RWPE1 (cell line): ENCODE results near the gene TSHZ2.

Source experiments
- CTCF ChIA-PET: fragments of 350-600 bp; sonication (Branson Sonifier 250); formaldehyde crosslinking; extraction: SDS; loops from one replicate; lab custom pipeline; 2021; lab: Yijun Ruan, JAX
- POLR2A ChIA-PET: fragments of 400-600 bp; formaldehyde crosslinking; extraction: SDS; loops from one replicate; lab custom pipeline; 2020; ENCODE audit warnings: antibody characterized with exemption; ENCODE audit not compliant: low non-redundant PET; lab: Yijun Ruan, JAX
- DNase-seq: peaks from one replicate; pipeline ENCODE4 v3.0.0; 2012; ENCODE audit warnings: low spot score
- H3K27ac ChIP-seq: fragments of 450-650 bp; 2 replicates; pipeline ENCODE4 v1.5.1; 2017
- TF ChIP-seq, protein P1 (sequence below): fragments of 450-650 bp; conservative IDR thresholded peaks from 2 replicates; pipeline ENCODE4 v1.5.1; 2017; ENCODE audit warnings: low read depth, mild to moderate bottlenecking

Gene TSHZ2

DNA sequence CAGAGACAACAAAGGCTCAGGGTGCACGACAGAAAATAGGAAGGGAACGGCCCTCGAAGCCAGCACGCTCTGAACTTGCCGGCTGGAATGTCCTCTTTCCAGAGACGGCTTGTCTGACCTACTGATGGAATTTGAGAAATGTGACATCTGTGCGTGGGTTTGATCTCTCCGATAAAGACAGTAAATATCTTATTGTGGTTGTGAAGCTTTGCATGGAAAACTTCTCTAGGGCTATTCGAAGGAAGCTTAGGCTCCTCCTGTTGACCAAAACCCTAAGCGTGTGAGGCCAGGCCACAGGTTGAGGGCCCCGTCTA lies 374.1 kb downstream of the TSHZ2 start:
- ChIA-PET CTCF (interaction anchor here (0.6 kb wide), 1 partner anchor 1518 kb away, joined by 3 read pairs; no protein-coding TSS in a partner anchor), POLR2A (no interaction called here)
- TF ChIP-seq, protein P1, sequence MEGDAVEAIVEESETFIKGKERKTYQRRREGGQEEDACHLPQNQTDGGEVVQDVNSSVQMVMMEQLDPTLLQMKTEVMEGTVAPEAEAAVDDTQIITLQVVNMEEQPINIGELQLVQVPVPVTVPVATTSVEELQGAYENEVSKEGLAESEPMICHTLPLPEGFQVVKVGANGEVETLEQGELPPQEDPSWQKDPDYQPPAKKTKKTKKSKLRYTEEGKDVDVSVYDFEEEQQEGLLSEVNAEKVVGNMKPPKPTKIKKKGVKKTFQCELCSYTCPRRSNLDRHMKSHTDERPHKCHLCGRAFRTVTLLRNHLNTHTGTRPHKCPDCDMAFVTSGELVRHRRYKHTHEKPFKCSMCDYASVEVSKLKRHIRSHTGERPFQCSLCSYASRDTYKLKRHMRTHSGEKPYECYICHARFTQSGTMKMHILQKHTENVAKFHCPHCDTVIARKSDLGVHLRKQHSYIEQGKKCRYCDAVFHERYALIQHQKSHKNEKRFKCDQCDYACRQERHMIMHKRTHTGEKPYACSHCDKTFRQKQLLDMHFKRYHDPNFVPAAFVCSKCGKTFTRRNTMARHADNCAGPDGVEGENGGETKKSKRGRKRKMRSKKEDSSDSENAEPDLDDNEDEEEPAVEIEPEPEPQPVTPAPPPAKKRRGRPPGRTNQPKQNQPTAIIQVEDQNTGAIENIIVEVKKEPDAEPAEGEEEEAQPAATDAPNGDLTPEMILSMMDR = no peak
- no peak overlapping the region for H3K27ac ChIP-seq
- DNase-seq = no peak

DNA sequence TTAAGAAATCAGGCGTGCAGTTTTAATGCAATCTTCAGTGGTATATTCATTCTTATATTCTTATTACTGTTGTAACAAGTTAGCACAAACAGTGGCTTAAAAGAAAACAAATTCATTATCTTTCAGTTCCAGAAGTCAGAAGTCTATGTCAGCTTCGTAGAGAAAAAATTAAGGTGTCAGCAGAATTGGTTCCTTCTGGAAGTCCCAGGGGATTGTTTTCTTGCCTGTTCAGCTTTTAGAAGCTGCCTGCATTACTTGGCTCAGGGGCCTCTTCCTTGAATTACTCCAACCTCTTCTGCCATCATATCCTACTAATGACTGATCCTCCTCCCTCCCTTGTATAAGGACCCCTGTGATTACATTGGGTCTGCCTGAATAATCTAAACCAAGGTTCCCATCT lies 377.6 kb downstream of the TSHZ2 start:
- ChIA-PET CTCF (interaction anchor here (0.6 kb wide), 1 partner anchor 859 kb away, joined by 4 read pairs; no protein-coding TSS in a partner anchor), POLR2A (no interaction called here)
- TF ChIP-seq, protein P1 = no peak
- DNase-seq = no peak
- H3K27ac ChIP-seq = no peak overlapping the region

- CTCF ChIA-PET = no interaction called here
- POLR2A ChIA-PET = interaction anchor here (0.5 kb wide), 1 partner anchor 1045 kb away, joined by 4 read pairs; no protein-coding TSS in a partner anchor
- TF ChIP-seq, protein P1 = no peak
- H3K27ac ChIP-seq = no peak overlapping the region
- no peak for DNase-seq
Measured at GRCh38 chr20:53352727-53353440, 380.7 kb downstream of the TSHZ2 start.

DNA sequence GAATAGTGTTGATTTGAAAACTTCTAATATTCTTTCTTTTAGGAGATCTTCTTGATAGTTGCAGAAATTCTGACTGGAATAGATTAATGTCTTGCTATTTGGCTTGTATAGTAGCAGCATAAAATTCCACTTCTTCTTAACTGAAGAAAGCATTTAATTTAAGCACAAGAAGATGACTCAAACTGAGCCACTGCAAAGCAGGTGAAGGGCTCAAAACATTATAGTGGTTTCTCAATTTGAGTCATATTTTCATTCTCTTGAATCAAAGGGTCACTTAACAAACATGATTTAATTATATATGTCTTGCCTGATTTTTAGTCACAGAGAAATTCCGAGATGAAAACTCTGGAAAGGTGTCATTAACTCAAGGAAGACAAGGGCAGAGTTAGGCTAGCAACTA lies 382.2 kb downstream of the TSHZ2 start:
- TF ChIP-seq, protein P1 = no peak
- H3K27ac ChIP-seq = no peak overlapping the region
- CTCF ChIA-PET = no interaction called here
- no peak for DNase-seq
- POLR2A ChIA-PET = no interaction called here

DNA sequence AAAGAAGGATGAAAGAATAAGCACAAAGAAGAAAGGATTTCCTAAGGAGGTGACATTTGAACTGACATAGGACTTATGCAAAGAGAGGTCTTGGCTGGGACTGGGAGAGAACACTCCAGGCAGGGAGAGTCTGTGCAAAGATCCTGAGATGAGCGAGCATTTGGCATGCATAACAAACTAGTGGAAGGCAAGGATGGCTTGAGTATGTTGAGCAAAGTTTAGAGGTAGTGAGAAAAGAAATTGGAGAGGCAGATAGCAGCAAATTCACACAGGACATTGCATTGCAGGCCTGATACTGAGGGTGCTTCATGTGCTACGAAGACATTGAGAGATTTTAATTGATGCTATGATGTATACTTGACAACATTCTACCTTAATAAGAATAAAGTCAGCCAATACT lies 383.6 kb downstream of the TSHZ2 start:
- DNase-seq = no peak
- TF ChIP-seq, protein P1 = no peak
- H3K27ac ChIP-seq = no peak overlapping the region
- CTCF ChIA-PET = no interaction called here
- POLR2A ChIA-PET = no interaction called here

DNA sequence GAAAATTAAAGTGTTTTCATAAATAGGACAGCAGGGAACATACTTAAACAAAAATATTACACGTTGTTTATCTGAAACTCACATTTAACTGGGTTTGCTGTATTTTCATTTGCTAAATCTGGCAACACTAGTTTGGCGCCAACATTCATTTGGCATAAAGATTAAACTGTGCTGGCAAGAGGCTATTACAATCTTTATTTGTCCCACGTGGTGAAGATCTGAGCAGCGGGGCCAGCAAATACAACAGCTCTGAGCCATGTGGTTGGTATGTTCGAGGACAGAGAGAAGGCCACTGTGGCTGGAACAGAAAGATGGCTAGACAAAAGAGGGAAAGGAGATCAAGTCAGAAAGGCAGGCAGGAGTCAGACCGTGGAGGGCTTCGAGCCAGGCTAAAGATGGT lies 387.3 kb downstream of the TSHZ2 start:
- POLR2A ChIA-PET = no interaction called here
- DNase-seq = no peak
- TF ChIP-seq, protein P1 = no peak
- H3K27ac ChIP-seq = no peak overlapping the region
- CTCF ChIA-PET = no interaction called here
